Stimulated activated naive CD8-positive, alpha-beta T cell treated with anti-CD3 and anti-CD28 coated beads, Interleukin-15, Interleukin-2, amounts not matched to agents 100 U/mL and 50 U/mL, for 24 hours (primary cell): ENCODE measurements around the gene RPS10.

ENCODE experiments used
- ATAC-seq: fragments of 150-1000 bp; cut with Tn5 transposase; one replicate; pipeline ENCODE4 v1.10.0; 2021
- DNase-seq: peaks from one replicate; pipeline ENCODE4 v3.0.0; 2021

The RPS10 gene

GRCh38 chr6:34370361-34370760 lies 55.5 kb downstream of the RPS10 start:
- no peak for ATAC-seq
- DNase-seq: no peak

GRCh38 chr6:34369385-34369784 lies 56.5 kb downstream of the RPS10 start:
- DNase-seq (no peak), ATAC-seq (no peak)
